Measurements from ENCODE around the gene RPP21.
A peak's percentile ranks its signal among the peaks of the same experiment; 100 is the strongest.

Gene RPP21

GRCh38 chr6:30344868-30345671 lies at the start of gene RPP21:
TSS of gene RPP21 (plus strand) at chr6:30345156. CDS start at chr6:30345172, 16 bp downstream.
- Histone ChIP-seq H3K36me3 (ENCODE audit: control insufficient read depth in 1 of 2, insufficient read depth in 2 of 2, low read length in 2 of 2) (peaks cover 21 to 37% of the 10 kb centered on the region in 2 donors), H3K4me1 (ENCODE audit: control insufficient read depth in 1 of 2, insufficient read depth in 2 of 2, low read length in 2 of 2) (peaks cover 4 to 9% of the 10 kb centered on the region in 2 donors), H3K4me3 (ENCODE audit: low read depth in 1 of 2, low read length in 2 of 2) (peak within 1 kb of the TSS; percentile 63 to 79), H3K27me3 (ENCODE audit: low read depth, low read length) (no peaks in the 10 kb centered on the region), H3K27ac (ENCODE audit: low read length) (no peak within 1 kb of the TSS), H3K9me3 (ENCODE audit: control insufficient read depth in 1 of 2, low read length in 2 of 2) (no peaks in the 10 kb centered on the region)

GRCh38 chr6:30295837-30296236 lies 49.1 kb upstream of the RPP21 start:
- Histone ChIP-seq H3K4me1 (ENCODE audit: control insufficient read depth in 1 of 2, insufficient read depth in 2 of 2, low read length in 2 of 2) (no peaks in the 10 kb centered on the region), H3K9me3 (ENCODE audit: control insufficient read depth in 1 of 2, low read length in 2 of 2) (no peaks in the 10 kb centered on the region), H3K36me3 (ENCODE audit: control insufficient read depth in 1 of 2, insufficient read depth in 2 of 2, low read length in 2 of 2) (peaks cover 37 to 40% of the 10 kb centered on the region in 2 donors), H3K27me3 (ENCODE audit: low read depth, low read length) (no peaks in the 10 kb centered on the region), H3K4me3 (ENCODE audit: low read depth in 1 of 2, low read length in 2 of 2) (no peak overlapping the region), H3K27ac (ENCODE audit: low read length) (no peak overlapping the region)

- no peaks in the 10 kb centered on the region for H3K4me1 ChIP-seq (ENCODE audit: control insufficient read depth in 1 of 2, insufficient read depth in 2 of 2, low read length in 2 of 2)
- peaks cover 0 to 3% of the 10 kb centered on the region in 2 donors for H3K36me3 ChIP-seq (ENCODE audit: control insufficient read depth in 1 of 2, insufficient read depth in 2 of 2, low read length in 2 of 2)
- H3K27me3 ChIP-seq (ENCODE audit: low read depth, low read length): no peaks in the 10 kb centered on the region
- H3K9me3 ChIP-seq (ENCODE audit: control insufficient read depth in 1 of 2, low read length in 2 of 2): no peaks in the 10 kb centered on the region
- H3K4me3 ChIP-seq (ENCODE audit: low read depth in 1 of 2, low read length in 2 of 2): no peak overlapping the region
- no peak overlapping the region for H3K27ac ChIP-seq (ENCODE audit: low read length)
These were observed 41.0 kb upstream of the RPP21 start for GRCh38 chr6:30304002-30304401.

- no peaks in the 10 kb centered on the region for H3K27me3 ChIP-seq (ENCODE audit: low read depth, low read length)
- no peak overlapping the region for H3K27ac ChIP-seq (ENCODE audit: low read length)
- no peaks in the 10 kb centered on the region for H3K9me3 ChIP-seq (ENCODE audit: control insufficient read depth in 1 of 2, low read length in 2 of 2)
- H3K4me3 ChIP-seq (ENCODE audit: low read depth in 1 of 2, low read length in 2 of 2): no peak overlapping the region
- H3K4me1 ChIP-seq (ENCODE audit: control insufficient read depth in 1 of 2, insufficient read depth in 2 of 2, low read length in 2 of 2): no peaks in the 10 kb centered on the region
- H3K36me3 ChIP-seq (ENCODE audit: control insufficient read depth in 1 of 2, insufficient read depth in 2 of 2, low read length in 2 of 2): peaks cover 4 to 17% of the 10 kb centered on the region in 2 donors
These were observed 33.9 kb upstream of the RPP21 start for GRCh38 chr6:30311101-30311500.

GRCh38 chr6:30311671-30312070 lies 33.3 kb upstream of the RPP21 start:
- Histone ChIP-seq H3K9me3 (ENCODE audit: control insufficient read depth in 1 of 2, low read length in 2 of 2) (no peaks in the 10 kb centered on the region), H3K27ac (ENCODE audit: low read length) (no peak overlapping the region), H3K27me3 (ENCODE audit: low read depth, low read length) (no peaks in the 10 kb centered on the region), H3K4me3 (ENCODE audit: low read depth in 1 of 2, low read length in 2 of 2) (no peak overlapping the region), H3K4me1 (ENCODE audit: control insufficient read depth in 1 of 2, insufficient read depth in 2 of 2, low read length in 2 of 2) (no peaks in the 10 kb centered on the region), H3K36me3 (ENCODE audit: control insufficient read depth in 1 of 2, insufficient read depth in 2 of 2, low read length in 2 of 2) (peaks cover 4 to 17% of the 10 kb centered on the region in 2 donors)

- Histone ChIP-seq H3K27me3 (ENCODE audit: low read depth, low read length) (no peaks in the 10 kb centered on the region), H3K4me1 (ENCODE audit: control insufficient read depth in 1 of 2, insufficient read depth in 2 of 2, low read length in 2 of 2) (no peaks in the 10 kb centered on the region)
These were observed 32.7 kb upstream of the RPP21 start for GRCh38 chr6:30312266-30312665.

GRCh38 chr6:30312676-30313321 lies 32.2 kb upstream of the RPP21 start:
- no peaks in the 10 kb centered on the region for H3K9me3 ChIP-seq (ENCODE audit: control insufficient read depth in 1 of 2, low read length in 2 of 2)
- H3K4me1 ChIP-seq (ENCODE audit: control insufficient read depth in 1 of 2, insufficient read depth in 2 of 2, low read length in 2 of 2): no peaks in the 10 kb centered on the region
- H3K27me3 ChIP-seq (ENCODE audit: low read depth, low read length): no peaks in the 10 kb centered on the region
- H3K36me3 ChIP-seq (ENCODE audit: control insufficient read depth in 1 of 2, insufficient read depth in 2 of 2, low read length in 2 of 2): peaks cover 4 to 17% of the 10 kb centered on the region in 2 donors
- no peak overlapping the region for H3K27ac ChIP-seq (ENCODE audit: low read length)
- H3K4me3 ChIP-seq (ENCODE audit: low read depth in 1 of 2, low read length in 2 of 2): no peak overlapping the region

More at GRCh38 chr6:30312266-30312665, 32.7 kb upstream of the RPP21 start:
- peaks cover 4 to 17% of the 10 kb centered on the region in 2 donors for H3K36me3 ChIP-seq (ENCODE audit: control insufficient read depth in 1 of 2, insufficient read depth in 2 of 2, low read length in 2 of 2)
- H3K4me3 ChIP-seq (ENCODE audit: low read depth in 1 of 2, low read length in 2 of 2): no peak overlapping the region
- no peaks in the 10 kb centered on the region for H3K9me3 ChIP-seq (ENCODE audit: control insufficient read depth in 1 of 2, low read length in 2 of 2)
- no peak overlapping the region for H3K27ac ChIP-seq (ENCODE audit: low read length)

- Histone ChIP-seq H3K4me3 (ENCODE audit: low read depth in 1 of 2, low read length in 2 of 2) (no peak overlapping the region), H3K27me3 (ENCODE audit: low read depth, low read length) (no peaks in the 10 kb centered on the region), H3K27ac (ENCODE audit: low read length) (no peak overlapping the region), H3K36me3 (ENCODE audit: control insufficient read depth in 1 of 2, insufficient read depth in 2 of 2, low read length in 2 of 2) (peaks cover 8 to 14% of the 10 kb centered on the region in 2 donors), H3K4me1 (ENCODE audit: control insufficient read depth in 1 of 2, insufficient read depth in 2 of 2, low read length in 2 of 2) (no peaks in the 10 kb centered on the region), H3K9me3 (ENCODE audit: control insufficient read depth in 1 of 2, low read length in 2 of 2) (no peaks in the 10 kb centered on the region)
These were observed 29.8 kb upstream of the RPP21 start for GRCh38 chr6:30315156-30315555.

GRCh38 chr6:30317913-30318589 lies 26.9 kb upstream of the RPP21 start:
- peaks cover 0 to 3% of the 10 kb centered on the region in 2 donors for H3K4me1 ChIP-seq (ENCODE audit: control insufficient read depth in 1 of 2, insufficient read depth in 2 of 2, low read length in 2 of 2)
- H3K27me3 ChIP-seq (ENCODE audit: low read depth, low read length): no peaks in the 10 kb centered on the region
- H3K36me3 ChIP-seq (ENCODE audit: control insufficient read depth in 1 of 2, insufficient read depth in 2 of 2, low read length in 2 of 2): peaks cover 8 to 13% of the 10 kb centered on the region in 2 donors
- H3K27ac ChIP-seq (ENCODE audit: low read length): no peak overlapping the region
- H3K9me3 ChIP-seq (ENCODE audit: control insufficient read depth in 1 of 2, low read length in 2 of 2): no peaks in the 10 kb centered on the region
- no peak overlapping the region for H3K4me3 ChIP-seq (ENCODE audit: low read depth in 1 of 2, low read length in 2 of 2)

GRCh38 chr6:30319146-30319835 lies 25.7 kb upstream of the RPP21 start:
- Histone ChIP-seq H3K27ac (ENCODE audit: low read length) (no peak overlapping the region), H3K4me3 (ENCODE audit: low read depth in 1 of 2, low read length in 2 of 2) (no peak overlapping the region), H3K4me1 (ENCODE audit: control insufficient read depth in 1 of 2, insufficient read depth in 2 of 2, low read length in 2 of 2) (peaks cover under 1 to 3% of the 10 kb centered on the region in 2 donors), H3K27me3 (ENCODE audit: low read depth, low read length) (no peaks in the 10 kb centered on the region), H3K36me3 (ENCODE audit: control insufficient read depth in 1 of 2, insufficient read depth in 2 of 2, low read length in 2 of 2) (peaks cover under 1 to 8% of the 10 kb centered on the region in 2 donors), H3K9me3 (ENCODE audit: control insufficient read depth in 1 of 2, low read length in 2 of 2) (no peaks in the 10 kb centered on the region)
